ENCODE data around the gene MAP6D1. TPM values are rescaled to one million over a fixed set of nuclear protein-coding genes. Genes with fewer than 3 reads are reported as not detected.

Gene MAP6D1
- total RNA-seq, 2 experiments from 2014 or later, result 0.88 to 1.1 TPM

- Histone ChIP-seq H2AFZ (ENCODE audit: low read length) (no peak overlapping the region), H3K4me3 (ENCODE audit: low read depth, low read length, poor library complexity, severe bottlenecking) (no peak overlapping the region), H4K20me1 (ENCODE audit: insufficient read depth, low read length) (no peaks in the 10 kb centered on the region), H3K27ac (ENCODE audit: low read depth, low read length, poor library complexity, severe bottlenecking) (no peak overlapping the region), H3K4me1 (ENCODE audit: insufficient read depth, low read length, poor library complexity, severe bottlenecking) (no peaks in the 10 kb centered on the region), H3K9me3 (ENCODE audit: low read length) (no peaks in the 10 kb centered on the region), H3K79me2 (ENCODE audit: insufficient read depth, low read depth, low read length) (no peaks in the 10 kb centered on the region), H3K36me3 (ENCODE audit: insufficient read depth, low read length) (peaks cover 98% of the 10 kb centered on the region), H3K9me2 (ENCODE audit: insufficient read depth, low read length) (no peaks in the 10 kb centered on the region), H3K4me2 (ENCODE audit: low read length) (no peak overlapping the region)
- TF ChIP-seq, protein P1, sequence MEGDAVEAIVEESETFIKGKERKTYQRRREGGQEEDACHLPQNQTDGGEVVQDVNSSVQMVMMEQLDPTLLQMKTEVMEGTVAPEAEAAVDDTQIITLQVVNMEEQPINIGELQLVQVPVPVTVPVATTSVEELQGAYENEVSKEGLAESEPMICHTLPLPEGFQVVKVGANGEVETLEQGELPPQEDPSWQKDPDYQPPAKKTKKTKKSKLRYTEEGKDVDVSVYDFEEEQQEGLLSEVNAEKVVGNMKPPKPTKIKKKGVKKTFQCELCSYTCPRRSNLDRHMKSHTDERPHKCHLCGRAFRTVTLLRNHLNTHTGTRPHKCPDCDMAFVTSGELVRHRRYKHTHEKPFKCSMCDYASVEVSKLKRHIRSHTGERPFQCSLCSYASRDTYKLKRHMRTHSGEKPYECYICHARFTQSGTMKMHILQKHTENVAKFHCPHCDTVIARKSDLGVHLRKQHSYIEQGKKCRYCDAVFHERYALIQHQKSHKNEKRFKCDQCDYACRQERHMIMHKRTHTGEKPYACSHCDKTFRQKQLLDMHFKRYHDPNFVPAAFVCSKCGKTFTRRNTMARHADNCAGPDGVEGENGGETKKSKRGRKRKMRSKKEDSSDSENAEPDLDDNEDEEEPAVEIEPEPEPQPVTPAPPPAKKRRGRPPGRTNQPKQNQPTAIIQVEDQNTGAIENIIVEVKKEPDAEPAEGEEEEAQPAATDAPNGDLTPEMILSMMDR (conservative IDR thresholded peaks at IDR 0.05; ENCODE audit: low read length), result no peak
- TF ChIP-seq EZH2phosphoT487 (IDR thresholded peaks at IDR 0.05; ENCODE audit: borderline replicate concordance, low read depth, low read length), result no peak
- CTCF ChIA-PET (ENCODE audit: unreplicated experiment), result no interaction called here
- BruUV-seq (replicated peaks), result no TSS peak
- POLR2A ChIA-PET, result interaction anchor here (0.6 kb wide), 1 partner anchor 487 kb away, joined by 6 read pairs; no protein-coding TSS in a partner anchor
- no peak for DNase-seq (ENCODE audit: low spot score)
- intact Hi-C loops (cut with micrococcal nuclease; ENCODE audit: unreplicated experiment), result no loop called here
Measured at GRCh38 chr3:183801601-183802000, 23.8 kb downstream of the MAP6D1 start.

DNA sequence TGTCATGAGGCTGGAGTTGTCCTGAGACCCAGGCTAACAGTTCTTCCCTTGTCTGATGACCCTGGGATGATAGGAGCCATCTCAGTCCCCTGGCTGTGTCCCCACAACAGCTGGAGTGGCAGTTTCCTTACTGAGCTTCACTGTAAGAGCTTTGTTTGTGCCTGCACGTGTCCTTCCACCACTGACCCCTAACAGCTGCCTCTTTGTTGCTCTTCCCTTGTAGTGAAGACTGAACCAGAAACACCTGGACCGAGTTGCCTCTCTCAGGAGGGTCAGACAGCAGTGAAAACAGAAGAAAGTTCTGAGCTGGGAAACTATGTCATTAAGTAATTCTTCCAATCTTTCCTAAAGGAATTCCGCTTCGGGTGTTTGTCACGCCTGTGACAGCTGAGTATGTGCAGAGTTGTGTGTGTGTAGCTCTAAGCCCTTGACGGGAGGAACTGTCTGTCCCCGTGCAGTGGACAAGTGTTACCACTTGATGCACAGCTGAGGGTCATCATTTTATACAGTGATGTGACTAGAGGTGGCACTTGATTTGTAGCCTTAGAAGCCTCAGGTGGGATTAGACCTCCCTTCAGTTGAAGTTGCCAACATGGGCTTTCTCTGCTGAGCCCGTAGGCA, 25.0 kb downstream of the MAP6D1 start:
- Histone ChIP-seq H3K27ac (ENCODE audit: low read depth, low read length, poor library complexity, severe bottlenecking) (no peak overlapping the region), H3K4me1 (ENCODE audit: insufficient read depth, low read length, poor library complexity, severe bottlenecking) (no peaks in the 10 kb centered on the region), H2AFZ (ENCODE audit: low read length) (no peak overlapping the region), H3K9me2 (ENCODE audit: insufficient read depth, low read length) (no peaks in the 10 kb centered on the region), H3K79me2 (ENCODE audit: insufficient read depth, low read depth, low read length) (no peaks in the 10 kb centered on the region), H3K4me3 (ENCODE audit: low read depth, low read length, poor library complexity, severe bottlenecking) (no peak overlapping the region), H3K4me2 (ENCODE audit: low read length) (no peak overlapping the region), H4K20me1 (ENCODE audit: insufficient read depth, low read length) (no peaks in the 10 kb centered on the region), H3K36me3 (ENCODE audit: insufficient read depth, low read length) (peaks cover 96% of the 10 kb centered on the region), H3K9me3 (ENCODE audit: low read length) (no peaks in the 10 kb centered on the region)
- TF ChIP-seq EZH2phosphoT487 (IDR thresholded peaks at IDR 0.05; ENCODE audit: borderline replicate concordance, low read depth, low read length), result no peak
- TF ChIP-seq, protein P1 (conservative IDR thresholded peaks at IDR 0.05; ENCODE audit: low read length), result no peak
- CTCF ChIA-PET (ENCODE audit: unreplicated experiment), result no interaction called here
- no TSS peak for BruUV-seq (replicated peaks)
- POLR2A ChIA-PET, result interaction anchor here (1.1 kb wide), 1 partner anchor 60 kb away, joined by 6 read pairs; no protein-coding TSS in a partner anchor
- intact Hi-C loops (cut with micrococcal nuclease; ENCODE audit: unreplicated experiment), result no loop called here
- no peak for DNase-seq (ENCODE audit: low spot score)

- ChIA-PET POLR2A (interaction anchor here (0.7 kb wide), 1 partner anchor 42 kb away, joined by 3 read pairs; no protein-coding TSS in a partner anchor), CTCF (ENCODE audit: unreplicated experiment) (no interaction called here)
- H3K9me2 ChIP-seq (ENCODE audit: insufficient read depth, low read length), result no peaks in the 10 kb centered on the region
- peaks cover 96% of the 10 kb centered on the region for H3K36me3 ChIP-seq (ENCODE audit: insufficient read depth, low read length)
- H3K27ac ChIP-seq (ENCODE audit: low read depth, low read length, poor library complexity, severe bottlenecking), result no peak overlapping the region
- H3K4me2 ChIP-seq (ENCODE audit: low read length), result no peak overlapping the region
- intact Hi-C loops (cut with micrococcal nuclease; ENCODE audit: unreplicated experiment), result no loop called here
- H4K20me1 ChIP-seq (ENCODE audit: insufficient read depth, low read length), result no peaks in the 10 kb centered on the region
- DNase-seq (ENCODE audit: low spot score), result no peak
- H3K79me2 ChIP-seq (ENCODE audit: insufficient read depth, low read depth, low read length), result no peaks in the 10 kb centered on the region
- no peak overlapping the region for H3K4me3 ChIP-seq (ENCODE audit: low read depth, low read length, poor library complexity, severe bottlenecking)
- H3K4me1 ChIP-seq (ENCODE audit: insufficient read depth, low read length, poor library complexity, severe bottlenecking), result no peaks in the 10 kb centered on the region
- no peaks in the 10 kb centered on the region for H3K9me3 ChIP-seq (ENCODE audit: low read length)
- TF ChIP-seq EZH2phosphoT487 (IDR thresholded peaks at IDR 0.05; ENCODE audit: borderline replicate concordance, low read depth, low read length), result no peak
- TF ChIP-seq, protein P1 (conservative IDR thresholded peaks at IDR 0.05; ENCODE audit: low read length), result no peak
- BruUV-seq (replicated peaks), result no TSS peak
- no peak overlapping the region for H2AFZ ChIP-seq (ENCODE audit: low read length)
Measured at GRCh38 chr3:183799461-183799860, 25.9 kb downstream of the MAP6D1 start.
